Loucy (cell line): ENCODE data around the gene SURF1.
A peak's percentile ranks its signal among the peaks of the same experiment; 100 is the strongest.
"Not testable (repeated sequence)": the region's sequence is repeated elsewhere in the genome, so short reads cannot be mapped to it uniquely, and the experiment has no call there.

Experiments used
- H2AFZ ChIP-seq: fragments of 200-600 bp; sonication (generic); 2 replicates; pipeline ENCODE4 v1.6.0; 2016; ENCODE audit warnings: antibody characterized with exemption, mild to moderate bottlenecking, low read length, moderate library complexity
- H3F3A ChIP-seq: fragments of 200-600 bp; 2 replicates; pipeline ENCODE4 v1.6.0; 2016; ENCODE audit warnings: antibody characterized with exemption, low read depth, mild to moderate bottlenecking
- H3K27me3 ChIP-seq: fragments of 200-600 bp; sonication (generic); 2 replicates; pipeline ENCODE4 v1.6.1; 2014; ENCODE audit warnings: low read length, mild to moderate bottlenecking; ENCODE audit not compliant: insufficient read depth, poor library complexity, severe bottlenecking
- H3K36me3 ChIP-seq: fragments of 200-600 bp; sonication (generic); 2 replicates; pipeline ENCODE4 v1.6.1; 2016; ENCODE audit warnings: low read length; ENCODE audit not compliant: insufficient read depth
- H3K4me1 ChIP-seq: fragments of 200-600 bp; sonication (generic); 2 replicates; pipeline ENCODE4 v1.5.1; 2014; ENCODE audit warnings: low read length, mild to moderate bottlenecking; ENCODE audit not compliant: insufficient read depth, poor library complexity, severe bottlenecking
- H3K4me2 ChIP-seq: fragments of 200-600 bp; sonication (generic); 2 replicates; pipeline ENCODE4 v1.6.0; 2014; ENCODE audit warnings: antibody characterized with exemption, low read length, low read depth, mild to moderate bottlenecking; ENCODE audit not compliant: poor library complexity, severe bottlenecking
- H3K4me3 ChIP-seq: fragments of 200-600 bp; sonication (generic); 2 replicates; pipeline ENCODE4 v1.5.1; 2014; ENCODE audit warnings: low read length, mild to moderate bottlenecking, mixed read lengths; ENCODE audit not compliant: poor library complexity, severe bottlenecking
- H3K79me2 ChIP-seq: fragments of 200-600 bp; sonication (generic); 2 replicates; pipeline ENCODE4 v1.6.1; 2014; ENCODE audit warnings: low read length; ENCODE audit not compliant: insufficient read depth
- H3K9ac ChIP-seq: fragments of 200-600 bp; sonication (generic); 2 replicates; pipeline ENCODE4 v1.6.0; 2014; ENCODE audit warnings: mild to moderate bottlenecking, low read depth, low read length, moderate library complexity; ENCODE audit not compliant: poor library complexity, severe bottlenecking
- H3K9me2 ChIP-seq: fragments of 200-600 bp; sonication (generic); replicated peaks from 2 replicates; pipeline ENCODE4 v1.6.1; 2016; ENCODE audit warnings: low read depth, low read length, mixed read lengths
- H3K9me3 ChIP-seq: fragments of 200-600 bp; sonication (generic); 2 replicates; pipeline ENCODE4 v1.6.1; 2014; ENCODE audit warnings: mild to moderate bottlenecking, antibody characterized with exemption, low read length, low read depth; ENCODE audit not compliant: insufficient read depth
- H4K20me1 ChIP-seq: fragments of 200-600 bp; sonication (generic); 2 replicates; pipeline ENCODE4 v1.6.0; 2014; ENCODE audit warnings: antibody characterized with exemption, low read length, mild to moderate bottlenecking; ENCODE audit not compliant: insufficient read depth, poor library complexity, severe bottlenecking
- EZH2phosphoT487 ChIP-seq: fragments of 200-600 bp; IDR thresholded peaks from 2 replicates; pipeline ENCODE4 v1.6.1; 2018; ENCODE audit warnings: antibody characterized with exemption, mild to moderate bottlenecking, moderate library complexity, borderline replicate concordance
- TF ChIP-seq, protein P1 (sequence below): fragments of 200-600 bp; sonication (generic); conservative IDR thresholded peaks from 2 replicates; pipeline ENCODE4 v1.5.1; 2014; ENCODE audit warnings: mild to moderate bottlenecking, antibody characterized with exemption, low read length

Gene SURF1

GRCh38 chr9:133335924-133336811 is 20.1 kb downstream of the SURF1 start, which contains the start of gene SURF6:
SURF6 (minus strand) TSS chr9:133336188; CDS start chr9:133336132, 56 bp downstream.
- peaks cover 34% of the 10 kb centered on the region for H4K20me1 ChIP-seq
- H2AFZ ChIP-seq: peak within 1 kb of the TSS; percentile 80
- H3K79me2 ChIP-seq: peaks cover 39% of the 10 kb centered on the region
- no peaks in the 10 kb centered on the region for H3K9me2 ChIP-seq
- peak within 1 kb of the TSS; percentile 82 for H3K4me3 ChIP-seq
- peak within 1 kb of the TSS; percentile 94 for H3K4me2 ChIP-seq
- H3K9me3 ChIP-seq: no peaks in the 10 kb centered on the region
- H3F3A ChIP-seq: no peaks in the 10 kb centered on the region
- H3K4me1 ChIP-seq: peaks cover 30% of the 10 kb centered on the region
- peak within 1 kb of the TSS; percentile 77 for H3K9ac ChIP-seq
- TF ChIP-seq, protein P1, sequence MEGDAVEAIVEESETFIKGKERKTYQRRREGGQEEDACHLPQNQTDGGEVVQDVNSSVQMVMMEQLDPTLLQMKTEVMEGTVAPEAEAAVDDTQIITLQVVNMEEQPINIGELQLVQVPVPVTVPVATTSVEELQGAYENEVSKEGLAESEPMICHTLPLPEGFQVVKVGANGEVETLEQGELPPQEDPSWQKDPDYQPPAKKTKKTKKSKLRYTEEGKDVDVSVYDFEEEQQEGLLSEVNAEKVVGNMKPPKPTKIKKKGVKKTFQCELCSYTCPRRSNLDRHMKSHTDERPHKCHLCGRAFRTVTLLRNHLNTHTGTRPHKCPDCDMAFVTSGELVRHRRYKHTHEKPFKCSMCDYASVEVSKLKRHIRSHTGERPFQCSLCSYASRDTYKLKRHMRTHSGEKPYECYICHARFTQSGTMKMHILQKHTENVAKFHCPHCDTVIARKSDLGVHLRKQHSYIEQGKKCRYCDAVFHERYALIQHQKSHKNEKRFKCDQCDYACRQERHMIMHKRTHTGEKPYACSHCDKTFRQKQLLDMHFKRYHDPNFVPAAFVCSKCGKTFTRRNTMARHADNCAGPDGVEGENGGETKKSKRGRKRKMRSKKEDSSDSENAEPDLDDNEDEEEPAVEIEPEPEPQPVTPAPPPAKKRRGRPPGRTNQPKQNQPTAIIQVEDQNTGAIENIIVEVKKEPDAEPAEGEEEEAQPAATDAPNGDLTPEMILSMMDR: no peak
- no peak for TF ChIP-seq EZH2phosphoT487
- peaks cover 33% of the 10 kb centered on the region; the same call in 1 of the 2 replicates for H3K36me3 ChIP-seq
- no peaks in the 10 kb centered on the region for H3K27me3 ChIP-seq

- Histone ChIP-seq H3K79me2 (peaks cover 39% of the 10 kb centered on the region), H3K4me2 (peak overlapping the region; percentile 79), H3K4me3 (peak overlapping the region; percentile 82), H3K36me3 (peaks cover 41% of the 10 kb centered on the region; the same call in 1 of the 2 replicates), H3K4me1 (peaks cover 24% of the 10 kb centered on the region), H4K20me1 (peaks cover 40% of the 10 kb centered on the region), H3K9ac (peak overlapping the region; percentile 77)
- not testable (repeated sequence) for H3F3A ChIP-seq, H2AFZ ChIP-seq, H3K9me3 ChIP-seq, H3K9me2 ChIP-seq, H3K27me3 ChIP-seq
These were observed 21.4 kb downstream of the SURF1 start for GRCh38 chr9:133334888-133335287.

DNA sequence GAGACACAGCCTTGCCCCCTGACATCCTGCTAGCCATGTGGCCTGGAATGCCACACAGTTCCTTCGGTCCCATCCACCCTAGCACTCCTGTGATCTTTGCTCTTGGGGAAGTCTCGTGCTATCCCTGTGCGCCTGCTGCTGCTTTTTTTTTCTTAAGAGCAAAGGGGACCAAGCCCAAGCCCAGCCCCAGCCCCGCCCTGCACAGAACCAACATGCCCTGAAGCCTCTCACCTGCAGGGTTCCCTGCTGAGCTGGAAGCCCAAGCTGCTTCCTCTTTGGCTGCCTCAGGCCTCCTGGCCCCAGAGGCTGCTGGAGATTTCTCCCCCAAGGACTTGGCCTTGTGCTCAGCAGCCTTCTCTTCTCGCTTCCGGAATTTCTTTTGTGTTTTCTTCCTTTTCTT is 22.1 kb downstream of the SURF1 start:
- no peaks in the 10 kb centered on the region for H3K9me2 ChIP-seq
- H4K20me1 ChIP-seq: peaks cover 40% of the 10 kb centered on the region
- H2AFZ ChIP-seq: no peak overlapping the region
- peak overlapping the region; percentile 77 for H3K9ac ChIP-seq
- H3K36me3 ChIP-seq: peaks cover 44% of the 10 kb centered on the region; the same call in 1 of the 2 replicates
- H3K4me3 ChIP-seq: peak overlapping the region; percentile 82
- no peaks in the 10 kb centered on the region for H3K27me3 ChIP-seq
- H3F3A ChIP-seq: no peaks in the 10 kb centered on the region
- H3K79me2 ChIP-seq: peaks cover 39% of the 10 kb centered on the region
- peak overlapping the region; percentile 79 for H3K4me2 ChIP-seq
- peaks cover 24% of the 10 kb centered on the region for H3K4me1 ChIP-seq
- no peaks in the 10 kb centered on the region for H3K9me3 ChIP-seq
- TF ChIP-seq EZH2phosphoT487: no peak
- TF ChIP-seq, protein P1: no peak
